ENCODE results near the gene SPRR1B. TPM values are rescaled to one million over a fixed set of nuclear protein-coding genes. Genes with fewer than 3 reads are reported as not detected.

The SPRR1B gene
- total RNA-seq, 1 experiment from 2014 or later: not detected

DNA sequence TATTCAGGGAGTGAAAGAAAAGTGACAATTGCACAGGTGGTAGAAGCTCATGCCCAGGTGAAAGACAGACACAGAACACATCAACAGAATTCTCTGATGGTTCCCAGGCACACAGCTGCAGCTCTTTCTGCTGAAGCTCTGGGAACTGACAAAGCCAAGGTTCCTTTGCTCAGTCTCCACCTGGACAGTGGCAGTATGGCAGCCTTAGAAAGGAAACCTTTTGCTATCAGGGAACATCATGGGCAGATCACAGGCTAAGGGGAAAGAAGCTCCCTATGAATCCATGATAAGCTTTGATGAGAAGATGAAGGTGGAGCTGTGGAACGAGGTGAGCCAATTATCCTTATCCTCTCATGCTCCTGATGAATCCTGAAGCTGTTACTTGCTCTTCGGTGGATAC is 39.2 kb downstream of the SPRR1B start (continued):
- no peak for TF ChIP-seq PRRX2 (CRISPR knock-in tag; IDR thresholded peaks at IDR 0.05)
- TF ChIP-seq TEAD1 (CRISPR knock-in tag; IDR thresholded peaks at IDR 0.05): no peak

- Mint-ChIP-seq H3K27ac (no peak within 1 kb of the TSS), H3K4me1 (no peaks in the 10 kb centered on the region), H3K9me3 (no peaks in the 10 kb centered on the region), H3K4me3 (no peak within 1 kb of the TSS), H3K27me3 (ENCODE audit: low read depth) (no peaks in the 10 kb centered on the region), H3K36me3 (no peaks in the 10 kb centered on the region)
- no peak for TF ChIP-seq FOXK1 (CRISPR knock-in tag; IDR thresholded peaks at IDR 0.05)
- TF ChIP-seq ZNF423 (CRISPR knock-in tag; IDR thresholded peaks at IDR 0.05): no peak
- TF ChIP-seq PRRX2 (CRISPR knock-in tag; IDR thresholded peaks at IDR 0.05): no peak
- no peak for TF ChIP-seq ZNF317 (CRISPR knock-in tag; IDR thresholded peaks at IDR 0.05; ENCODE audit: borderline replicate concordance, low read depth)
- TF ChIP-seq, protein P1, sequence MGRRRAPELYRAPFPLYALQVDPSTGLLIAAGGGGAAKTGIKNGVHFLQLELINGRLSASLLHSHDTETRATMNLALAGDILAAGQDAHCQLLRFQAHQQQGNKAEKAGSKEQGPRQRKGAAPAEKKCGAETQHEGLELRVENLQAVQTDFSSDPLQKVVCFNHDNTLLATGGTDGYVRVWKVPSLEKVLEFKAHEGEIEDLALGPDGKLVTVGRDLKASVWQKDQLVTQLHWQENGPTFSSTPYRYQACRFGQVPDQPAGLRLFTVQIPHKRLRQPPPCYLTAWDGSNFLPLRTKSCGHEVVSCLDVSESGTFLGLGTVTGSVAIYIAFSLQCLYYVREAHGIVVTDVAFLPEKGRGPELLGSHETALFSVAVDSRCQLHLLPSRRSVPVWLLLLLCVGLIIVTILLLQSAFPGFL (CRISPR knock-in tag; IDR thresholded peaks at IDR 0.05; ENCODE audit: borderline replicate concordance): no peak
- no peak for TF ChIP-seq CREM (CRISPR knock-in tag; IDR thresholded peaks at IDR 0.05)
- TF ChIP-seq ELF4 (CRISPR knock-in tag; IDR thresholded peaks at IDR 0.05; ENCODE audit: low read depth): no peak
- TF ChIP-seq TCF7 (CRISPR knock-in tag; IDR thresholded peaks at IDR 0.05; ENCODE audit: low read depth): no peak
- TF ChIP-seq, protein P2, sequence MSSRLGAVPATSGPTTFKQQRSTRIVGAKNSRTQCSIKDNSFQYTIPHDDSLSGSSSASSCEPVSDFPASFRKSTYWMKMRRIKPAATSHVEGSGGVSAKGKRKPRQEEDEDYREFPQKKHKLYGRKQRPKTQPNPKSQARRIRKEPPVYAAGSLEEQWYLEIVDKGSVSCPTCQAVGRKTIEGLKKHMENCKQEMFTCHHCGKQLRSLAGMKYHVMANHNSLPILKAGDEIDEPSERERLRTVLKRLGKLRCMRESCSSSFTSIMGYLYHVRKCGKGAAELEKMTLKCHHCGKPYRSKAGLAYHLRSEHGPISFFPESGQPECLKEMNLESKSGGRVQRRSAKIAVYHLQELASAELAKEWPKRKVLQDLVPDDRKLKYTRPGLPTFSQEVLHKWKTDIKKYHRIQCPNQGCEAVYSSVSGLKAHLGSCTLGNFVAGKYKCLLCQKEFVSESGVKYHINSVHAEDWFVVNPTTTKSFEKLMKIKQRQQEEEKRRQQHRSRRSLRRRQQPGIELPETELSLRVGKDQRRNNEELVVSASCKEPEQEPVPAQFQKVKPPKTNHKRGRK (CRISPR knock-in tag; IDR thresholded peaks at IDR 0.05; ENCODE audit: borderline replicate concordance): no peak
- TF ChIP-seq, protein P3, sequence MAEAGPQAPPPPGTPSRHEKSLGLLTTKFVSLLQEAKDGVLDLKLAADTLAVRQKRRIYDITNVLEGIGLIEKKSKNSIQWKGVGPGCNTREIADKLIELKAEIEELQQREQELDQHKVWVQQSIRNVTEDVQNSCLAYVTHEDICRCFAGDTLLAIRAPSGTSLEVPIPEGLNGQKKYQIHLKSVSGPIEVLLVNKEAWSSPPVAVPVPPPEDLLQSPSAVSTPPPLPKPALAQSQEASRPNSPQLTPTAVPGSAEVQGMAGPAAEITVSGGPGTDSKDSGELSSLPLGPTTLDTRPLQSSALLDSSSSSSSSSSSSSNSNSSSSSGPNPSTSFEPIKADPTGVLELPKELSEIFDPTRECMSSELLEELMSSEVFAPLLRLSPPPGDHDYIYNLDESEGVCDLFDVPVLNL (CRISPR knock-in tag; IDR thresholded peaks at IDR 0.05; ENCODE audit: borderline replicate concordance, low read depth): no peak
- TF ChIP-seq NR3C1 (CRISPR knock-in tag; conservative IDR thresholded peaks at IDR 0.05; ENCODE audit: low read depth): no peak
- DNase-seq (ENCODE audit: low spot score) (no peak), ATAC-seq (no peak)
- ChIA-PET POLR2A (no interaction called here), CTCF (no interaction called here)
These were observed 40.5 kb downstream of the SPRR1B start, which contains the start of gene SPRR2B for GRCh38 chr1:153071511-153071910. Gene SPRR2B, minus strand, starts transcription at chr1:153071611. Its CDS starts 772 bp downstream, at chr1:153070839.

DNA sequence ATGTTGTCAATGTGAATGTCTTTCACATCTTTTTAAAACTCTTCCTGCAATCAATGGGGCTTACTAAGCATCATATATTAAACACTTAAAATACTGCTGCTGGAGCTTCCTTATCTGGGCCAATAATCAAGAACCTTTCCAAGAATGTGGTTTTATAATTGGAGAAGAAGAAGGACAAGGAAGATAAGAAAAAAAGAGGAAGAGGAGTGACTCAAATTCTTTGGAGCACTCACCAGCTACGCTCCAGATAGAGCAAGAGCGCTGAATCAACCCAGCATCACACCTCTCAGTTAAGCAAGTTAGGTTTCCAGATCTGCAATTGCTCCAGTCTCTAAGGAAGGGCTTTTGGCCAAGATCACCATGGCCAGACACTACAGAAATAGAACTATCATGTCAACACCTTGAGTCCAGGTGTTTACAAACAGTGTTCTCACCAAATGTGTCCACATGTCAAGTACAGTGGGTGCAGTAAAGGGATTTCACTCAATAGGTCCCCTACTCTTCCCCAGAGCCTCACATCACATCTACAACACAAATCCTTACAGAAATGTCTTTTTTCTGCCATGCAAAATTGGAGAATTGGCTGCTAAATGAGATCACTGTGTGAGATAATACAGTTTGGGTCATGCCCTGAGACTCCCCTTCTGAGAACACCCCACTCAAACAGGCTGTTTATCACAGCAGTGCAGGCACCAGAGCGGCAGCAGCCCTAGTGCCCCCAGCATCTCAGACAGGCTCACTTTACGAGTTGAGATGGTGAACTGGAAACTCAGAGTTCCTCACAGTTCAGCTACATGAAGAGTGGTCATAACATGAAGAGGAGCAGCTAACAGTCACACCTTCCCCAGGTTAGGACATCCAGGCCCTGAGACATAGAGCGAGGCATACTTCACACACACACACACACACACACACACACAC is 42.1 kb downstream of the SPRR1B start:
- Mint-ChIP-seq H3K4me1 (no peaks in the 10 kb centered on the region), H3K27ac (no peak overlapping the region)
- CTCF ChIA-PET: no interaction called here
- TF ChIP-seq RORB (CRISPR knock-in tag; IDR thresholded peaks at IDR 0.05) (no peak), NFE2L1 (CRISPR knock-in tag; IDR thresholded peaks at IDR 0.05) (no peak), GRHL2 (CRISPR knock-in tag; IDR thresholded peaks at IDR 0.05; ENCODE audit: insufficient replicate concordance, severe bottlenecking) (no peak), JAZF1 (CRISPR knock-in tag; IDR thresholded peaks at IDR 0.05) (no peak), ZNF396 (CRISPR knock-in tag; IDR thresholded peaks at IDR 0.05; ENCODE audit: borderline replicate concordance) (no peak)
- TF ChIP-seq, protein P4, sequence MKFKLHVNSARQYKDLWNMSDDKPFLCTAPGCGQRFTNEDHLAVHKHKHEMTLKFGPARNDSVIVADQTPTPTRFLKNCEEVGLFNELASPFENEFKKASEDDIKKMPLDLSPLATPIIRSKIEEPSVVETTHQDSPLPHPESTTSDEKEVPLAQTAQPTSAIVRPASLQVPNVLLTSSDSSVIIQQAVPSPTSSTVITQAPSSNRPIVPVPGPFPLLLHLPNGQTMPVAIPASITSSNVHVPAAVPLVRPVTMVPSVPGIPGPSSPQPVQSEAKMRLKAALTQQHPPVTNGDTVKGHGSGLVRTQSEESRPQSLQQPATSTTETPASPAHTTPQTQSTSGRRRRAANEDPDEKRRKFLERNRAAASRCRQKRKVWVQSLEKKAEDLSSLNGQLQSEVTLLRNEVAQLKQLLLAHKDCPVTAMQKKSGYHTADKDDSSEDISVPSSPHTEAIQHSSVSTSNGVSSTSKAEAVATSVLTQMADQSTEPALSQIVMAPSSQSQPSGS (CRISPR knock-in tag; IDR thresholded peaks at IDR 0.05; ENCODE audit: borderline replicate concordance, low read depth): no peak
- TF ChIP-seq, protein P2 (CRISPR knock-in tag; IDR thresholded peaks at IDR 0.05; ENCODE audit: borderline replicate concordance): no peak
- TF ChIP-seq, protein P5, sequence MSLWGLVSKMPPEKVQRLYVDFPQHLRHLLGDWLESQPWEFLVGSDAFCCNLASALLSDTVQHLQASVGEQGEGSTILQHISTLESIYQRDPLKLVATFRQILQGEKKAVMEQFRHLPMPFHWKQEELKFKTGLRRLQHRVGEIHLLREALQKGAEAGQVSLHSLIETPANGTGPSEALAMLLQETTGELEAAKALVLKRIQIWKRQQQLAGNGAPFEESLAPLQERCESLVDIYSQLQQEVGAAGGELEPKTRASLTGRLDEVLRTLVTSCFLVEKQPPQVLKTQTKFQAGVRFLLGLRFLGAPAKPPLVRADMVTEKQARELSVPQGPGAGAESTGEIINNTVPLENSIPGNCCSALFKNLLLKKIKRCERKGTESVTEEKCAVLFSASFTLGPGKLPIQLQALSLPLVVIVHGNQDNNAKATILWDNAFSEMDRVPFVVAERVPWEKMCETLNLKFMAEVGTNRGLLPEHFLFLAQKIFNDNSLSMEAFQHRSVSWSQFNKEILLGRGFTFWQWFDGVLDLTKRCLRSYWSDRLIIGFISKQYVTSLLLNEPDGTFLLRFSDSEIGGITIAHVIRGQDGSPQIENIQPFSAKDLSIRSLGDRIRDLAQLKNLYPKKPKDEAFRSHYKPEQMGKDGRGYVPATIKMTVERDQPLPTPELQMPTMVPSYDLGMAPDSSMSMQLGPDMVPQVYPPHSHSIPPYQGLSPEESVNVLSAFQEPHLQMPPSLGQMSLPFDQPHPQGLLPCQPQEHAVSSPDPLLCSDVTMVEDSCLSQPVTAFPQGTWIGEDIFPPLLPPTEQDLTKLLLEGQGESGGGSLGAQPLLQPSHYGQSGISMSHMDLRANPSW (CRISPR knock-in tag; conservative IDR thresholded peaks at IDR 0.05; ENCODE audit: low read depth): no peak
- TF ChIP-seq, protein P6, sequence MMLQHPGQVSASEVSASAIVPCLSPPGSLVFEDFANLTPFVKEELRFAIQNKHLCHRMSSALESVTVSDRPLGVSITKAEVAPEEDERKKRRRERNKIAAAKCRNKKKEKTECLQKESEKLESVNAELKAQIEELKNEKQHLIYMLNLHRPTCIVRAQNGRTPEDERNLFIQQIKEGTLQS (CRISPR knock-in tag; conservative IDR thresholded peaks at IDR 0.05): no peak

More for the DNA sequence above, 42.1 kb downstream of the SPRR1B start:
- no peaks in the 10 kb centered on the region for H3K36me3 Mint-ChIP-seq
- no peak for ATAC-seq
- no peak overlapping the region for H3K4me3 Mint-ChIP-seq
- no peaks in the 10 kb centered on the region for H3K9me3 Mint-ChIP-seq
- DNase-seq (ENCODE audit: low spot score): no peak
- H3K27me3 Mint-ChIP-seq (ENCODE audit: low read depth): no peaks in the 10 kb centered on the region
- POLR2A ChIA-PET: no interaction called here

All from WTC11 (cell line).